SK-N-SH (cell line): ENCODE results near the gene ADCY10.

ENCODE experiments used
- EZH2phosphoT487 ChIP-seq: fragments of 200-600 bp; sonication (generic); IDR thresholded peaks from 2 replicates; pipeline ENCODE4 v1.6.1; 2017; ENCODE audit warnings: low read depth, mixed run types, mild to moderate bottlenecking, antibody characterized with exemption, moderate library complexity, borderline replicate concordance
- RFX5 ChIP-seq: IDR thresholded peaks from 2 replicates; pipeline ENCODE4 v1.6.1; 2012; ENCODE audit warnings: mild to moderate bottlenecking, improper control_type of control experiment, low read length

GRCh38 chr1:167899253-167899681 is 14.7 kb downstream of the ADCY10 start:
- TF ChIP-seq EZH2phosphoT487: no peak
- TF ChIP-seq RFX5: no peak
